Hepatocyte (in vitro differentiated cells): ENCODE data around the gene SLC19A3.

Experiments used
- EZH2phosphoT487 ChIP-seq: fragments of 200-600 bp; sonication (generic); IDR thresholded peaks from one replicate; pipeline ENCODE4 v1.6.1; 2018; ENCODE audit warnings: antibody characterized with exemption, mild to moderate bottlenecking, low read depth, moderate library complexity; ENCODE audit not compliant: unreplicated experiment, severe bottlenecking
- TF ChIP-seq, protein P1 (sequence below): fragments of 200-600 bp; sonication (generic); IDR thresholded peaks from 2 replicates; pipeline ENCODE4 v1.5.1; 2016; ENCODE audit warnings: antibody characterized with exemption, mild to moderate bottlenecking; ENCODE audit not compliant: poor library complexity

DNA sequence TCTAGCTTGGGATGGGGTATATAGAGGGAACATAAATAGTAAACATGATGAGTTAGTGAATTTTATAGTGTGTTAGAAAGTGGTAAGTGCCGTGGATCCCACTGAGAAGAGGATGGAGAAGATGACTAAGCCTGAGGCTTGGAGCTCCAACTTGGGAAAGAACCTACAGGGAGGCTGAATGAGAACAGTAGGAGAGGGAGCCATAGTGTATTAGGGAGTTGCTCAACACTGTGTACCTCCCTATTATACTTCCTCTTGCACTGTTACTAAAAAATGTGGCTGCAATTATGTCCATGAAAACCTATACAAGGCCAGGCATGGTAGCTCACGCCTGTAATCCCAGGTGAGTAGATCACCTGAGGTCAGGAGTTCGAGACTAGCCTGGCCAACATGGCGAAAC is 2.9 kb upstream of the SLC19A3 start:
- TF ChIP-seq, protein P1, sequence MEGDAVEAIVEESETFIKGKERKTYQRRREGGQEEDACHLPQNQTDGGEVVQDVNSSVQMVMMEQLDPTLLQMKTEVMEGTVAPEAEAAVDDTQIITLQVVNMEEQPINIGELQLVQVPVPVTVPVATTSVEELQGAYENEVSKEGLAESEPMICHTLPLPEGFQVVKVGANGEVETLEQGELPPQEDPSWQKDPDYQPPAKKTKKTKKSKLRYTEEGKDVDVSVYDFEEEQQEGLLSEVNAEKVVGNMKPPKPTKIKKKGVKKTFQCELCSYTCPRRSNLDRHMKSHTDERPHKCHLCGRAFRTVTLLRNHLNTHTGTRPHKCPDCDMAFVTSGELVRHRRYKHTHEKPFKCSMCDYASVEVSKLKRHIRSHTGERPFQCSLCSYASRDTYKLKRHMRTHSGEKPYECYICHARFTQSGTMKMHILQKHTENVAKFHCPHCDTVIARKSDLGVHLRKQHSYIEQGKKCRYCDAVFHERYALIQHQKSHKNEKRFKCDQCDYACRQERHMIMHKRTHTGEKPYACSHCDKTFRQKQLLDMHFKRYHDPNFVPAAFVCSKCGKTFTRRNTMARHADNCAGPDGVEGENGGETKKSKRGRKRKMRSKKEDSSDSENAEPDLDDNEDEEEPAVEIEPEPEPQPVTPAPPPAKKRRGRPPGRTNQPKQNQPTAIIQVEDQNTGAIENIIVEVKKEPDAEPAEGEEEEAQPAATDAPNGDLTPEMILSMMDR, result no peak
- TF ChIP-seq EZH2phosphoT487, result no peak
